ENCODE measurements around the gene MAP3K6.

GRCh38 chr1:27339213-27339612 lies 27.5 kb downstream of the MAP3K6 start:
- TF ChIP-seq CTCF (IDR thresholded peaks at IDR 0.05), result no peak
- TF ChIP-seq POLR2A (IDR thresholded peaks at IDR 0.05), result no peak
- no peak for TF ChIP-seq EP300 (IDR thresholded peaks at IDR 0.05)

All from ovary (tissue), 3 donors.